ENCODE measurements around the gene PCSK6. TPM values are rescaled to one million over a fixed set of nuclear protein-coding genes. Genes with fewer than 3 reads are reported as not detected.

The PCSK6 gene
- total RNA-seq, 4 donors from 2014 or later, result 12.8 to 23.2 (median 18.4) TPM

GRCh38 chr15:101482526-101483371 is 6.8 kb downstream of the PCSK6 start:
- Histone ChIP-seq H3K9me3 (no peaks in the 10 kb centered on the region), H3K4me1 (no peaks in the 10 kb centered on the region), H3K4me3 (no peak overlapping the region), H3K27ac (no peak overlapping the region), H3K36me3 (no peaks in the 10 kb centered on the region), H3K27me3 (peaks cover 18% of the 10 kb centered on the region)
- no peak for ATAC-seq
- WGBS, 2 donors (ENCODE audit: low coverage in 1 of 2), result 77 to 90% methylated on average over 6 to 14 of the region's 21 CpGs
- TF ChIP-seq POLR2A (IDR thresholded peaks at IDR 0.05), result no peak
- TF ChIP-seq CTCF (IDR thresholded peaks at IDR 0.05), result no peak
- TF ChIP-seq POLR2AphosphoS5 (IDR thresholded peaks at IDR 0.05), result no peak
- TF ChIP-seq EP300 (IDR thresholded peaks at IDR 0.05), result no peak

GRCh38 chr15:101481917-101482525 is 7.5 kb downstream of the PCSK6 start:
- H3K36me3 ChIP-seq, result no peaks in the 10 kb centered on the region
- no peak overlapping the region for H3K27ac ChIP-seq
- H3K4me1 ChIP-seq, result no peaks in the 10 kb centered on the region
- peaks cover 11% of the 10 kb centered on the region for H3K27me3 ChIP-seq
- H3K4me3 ChIP-seq, result no peak overlapping the region
- ATAC-seq, result no peak
- WGBS, 2 donors (ENCODE audit: low coverage in 1 of 2), result 83 to 94% methylated on average over 1 to 3 of the region's 17 CpGs
- no peak for TF ChIP-seq POLR2AphosphoS5 (IDR thresholded peaks at IDR 0.05)
- no peak for TF ChIP-seq POLR2A (IDR thresholded peaks at IDR 0.05)
- TF ChIP-seq CTCF (IDR thresholded peaks at IDR 0.05), result no peak
- no peak for TF ChIP-seq EP300 (IDR thresholded peaks at IDR 0.05)
- H3K9me3 ChIP-seq, result no peaks in the 10 kb centered on the region

GRCh38 chr15:101481381-101481705 is 8.2 kb downstream of the PCSK6 start:
- no peak for ATAC-seq
- Histone ChIP-seq H3K36me3 (no peaks in the 10 kb centered on the region), H3K9me3 (no peaks in the 10 kb centered on the region), H3K27ac (no peak overlapping the region), H3K4me1 (no peaks in the 10 kb centered on the region), H3K27me3 (peaks cover 4% of the 10 kb centered on the region), H3K4me3 (no peak overlapping the region)
- 85 to 88% methylated on average over 4 to 8 of the region's 8 CpGs for WGBS, 2 donors (ENCODE audit: low coverage in 1 of 2)
- TF ChIP-seq POLR2AphosphoS5 (IDR thresholded peaks at IDR 0.05), result no peak
- TF ChIP-seq EP300 (IDR thresholded peaks at IDR 0.05), result no peak
- TF ChIP-seq POLR2A (IDR thresholded peaks at IDR 0.05), result no peak
- no peak for TF ChIP-seq CTCF (IDR thresholded peaks at IDR 0.05)

GRCh38 chr15:101480613-101481380 is 8.7 kb downstream of the PCSK6 start:
- Histone ChIP-seq H3K27me3 (peaks cover 4% of the 10 kb centered on the region), H3K4me3 (no peak overlapping the region), H3K4me1 (no peaks in the 10 kb centered on the region), H3K27ac (no peak overlapping the region), H3K36me3 (no peaks in the 10 kb centered on the region), H3K9me3 (no peaks in the 10 kb centered on the region)
- TF ChIP-seq EP300 (IDR thresholded peaks at IDR 0.05), result no peak
- no peak for TF ChIP-seq POLR2A (IDR thresholded peaks at IDR 0.05)
- TF ChIP-seq POLR2AphosphoS5 (IDR thresholded peaks at IDR 0.05), result no peak
- TF ChIP-seq CTCF (IDR thresholded peaks at IDR 0.05), result no peak
- 92 to 94% methylated on average over 10 to 19 of the region's 23 CpGs for WGBS, 2 donors (ENCODE audit: low coverage in 1 of 2)
- no peak for ATAC-seq

Data from gastroesophageal sphincter (tissue), 4 donors.